GM13977 (cell line): Measurements from ENCODE around the gene AMIGO1.
A peak's percentile ranks its signal among the peaks of the same experiment; 100 is the strongest.

Experiments
- DNase-seq: peaks from one replicate; pipeline ENCODE4 v3.0.0; 2012; ENCODE audit warnings: low spot score
- CTCF ChIP-seq: IDR thresholded peaks from 2 replicates; pipeline ENCODE4 v1.5.1; 2012; ENCODE audit warnings: mild to moderate bottlenecking, control low read depth; ENCODE audit not compliant: insufficient read depth; ENCODE audit errors: extremely low read depth, missing control alignments
- in situ Hi-C: fragments of 300-500 bp; cut with MboI; formaldehyde crosslinking; loops from one replicate; pipeline ENCODE4 v1.12.0; 2022; ENCODE audit warnings: low sequenced_read_pairs, low pct_unique_long_range_greater_than_20kb, mixed read lengths, inconsistent platforms; ENCODE audit not compliant: unreplicated experiment

The AMIGO1 gene

GRCh38 chr1:109509176-109510134, at the start of gene AMIGO1:
Gene AMIGO1 (minus strand): TSS chr1:109509727. CDS start chr1:109508912, 815 bp downstream.
- peak; percentile 88 for DNase-seq
- in situ Hi-C loops = no loop called here

GRCh38 chr1:109557520-109557919, 48.0 kb upstream of the AMIGO1 start:
- in situ Hi-C loops = no loop called here
- DNase-seq = no peak
- TF ChIP-seq CTCF = no peak

More at GRCh38 chr1:109509176-109510134, at the start of gene AMIGO1:
- no peak for TF ChIP-seq CTCF

GRCh38 chr1:109556563-109556962, 47.0 kb upstream of the AMIGO1 start:
- in situ Hi-C loops = no loop called here
- no peak for TF ChIP-seq CTCF
- no peak for DNase-seq

- no peak for TF ChIP-seq CTCF
- DNase-seq = peak; percentile 92
- in situ Hi-C loops = loop anchor here (5.0 to 25.0 kb wide), 3 partner anchors 84 to 439 kb away; partner anchors contain the start of gene AHCYL1
Measured at GRCh38 chr1:109548321-109549267, 39.1 kb upstream of the AMIGO1 start, which contains the start of gene GNAI3. Gene GNAI3 (plus strand): TSS chr1:109548615. CDS start chr1:109548721, 106 bp downstream.

- in situ Hi-C loops = loop anchor here (5.0 to 25.0 kb wide), 3 partner anchors 85 to 440 kb away; partner anchors contain the start of gene AHCYL1
- no peak for TF ChIP-seq CTCF
Measured at GRCh38 chr1:109547463-109548320, 38.2 kb upstream of the AMIGO1 start.

More at GRCh38 chr1:109547463-109548320, 38.2 kb upstream of the AMIGO1 start:
- DNase-seq = peak; percentile 32
